HG03060 (cell line): ENCODE data around the gene UBE2S.
"Not testable (repeated sequence)": the region's sequence is repeated elsewhere in the genome, so short reads cannot be mapped to it uniquely, and the experiment has no call there.

Experiments
- ATAC-seq: cut with Tn5 transposase; IDR thresholded peaks from one replicate; pipeline ENCODE4 v1.9.1; 2021; ENCODE audit warnings: low read depth, moderate number of reproducible peaks; ENCODE audit not compliant: unreplicated experiment

The UBE2S gene

DNA sequence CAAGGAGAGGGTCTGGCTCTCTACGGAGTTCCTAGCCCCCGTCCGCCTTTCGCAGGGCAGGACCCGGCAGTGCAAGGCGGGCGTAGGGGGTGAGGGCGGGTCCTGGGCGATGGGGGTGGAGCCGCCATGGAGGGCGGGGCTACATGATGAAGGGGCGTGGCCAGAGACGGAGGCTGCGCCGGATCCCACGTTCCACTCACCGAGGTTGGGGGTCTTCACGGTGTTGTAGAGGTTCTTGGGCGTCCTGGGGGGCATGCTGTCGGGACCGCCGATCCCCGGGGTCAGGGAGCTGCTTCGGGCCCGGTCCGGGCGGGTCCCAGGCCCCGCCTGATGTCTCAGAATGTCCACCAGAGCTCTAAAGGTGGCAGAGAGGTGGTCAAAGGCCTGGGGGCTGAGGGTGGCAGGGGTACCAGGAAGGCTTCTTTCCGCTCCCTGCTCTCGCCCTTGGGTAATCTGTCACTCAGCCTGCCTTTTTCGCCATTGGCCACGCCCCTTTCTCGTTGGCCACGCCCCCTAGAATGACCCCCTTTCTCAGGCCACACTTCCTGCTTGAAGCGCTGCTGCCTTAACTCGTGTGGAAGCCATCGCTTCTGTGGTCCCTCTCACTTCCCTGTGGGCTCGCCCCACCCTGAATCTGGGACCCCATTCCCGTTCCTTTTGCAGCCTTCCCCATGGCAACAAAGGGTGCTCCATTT, 33.0 kb upstream of the UBE2S start:
- no peak for ATAC-seq

GRCh38 chr19:55439052-55439451, 31.5 kb upstream of the UBE2S start:
- no peak for ATAC-seq

DNA sequence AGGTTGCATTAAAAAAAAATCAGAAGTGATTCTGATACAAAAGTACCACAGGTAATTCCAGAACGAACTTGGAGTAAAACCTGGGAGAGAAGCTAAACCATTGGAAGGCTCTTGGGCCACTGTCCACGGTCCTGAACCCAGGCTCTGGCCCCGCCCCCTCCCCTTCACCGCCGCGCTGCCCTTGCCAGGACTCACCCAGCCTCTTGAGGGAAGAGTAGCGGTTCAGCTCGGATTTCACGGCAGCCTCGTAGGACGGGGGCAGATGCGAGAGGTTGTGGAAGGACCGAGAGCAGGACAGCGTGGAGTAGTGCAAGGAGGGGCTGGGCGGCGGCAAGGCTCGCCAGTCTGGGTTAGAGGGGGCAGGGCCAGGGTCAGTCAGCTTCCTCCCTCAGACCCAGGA, 29.8 kb upstream of the UBE2S start:
- ATAC-seq: no peak

GRCh38 chr19:55436847-55437246, 29.3 kb upstream of the UBE2S start:
- ATAC-seq: no peak

GRCh38 chr19:55435020-55435419, 27.4 kb upstream of the UBE2S start:
- ATAC-seq: no peak

DNA sequence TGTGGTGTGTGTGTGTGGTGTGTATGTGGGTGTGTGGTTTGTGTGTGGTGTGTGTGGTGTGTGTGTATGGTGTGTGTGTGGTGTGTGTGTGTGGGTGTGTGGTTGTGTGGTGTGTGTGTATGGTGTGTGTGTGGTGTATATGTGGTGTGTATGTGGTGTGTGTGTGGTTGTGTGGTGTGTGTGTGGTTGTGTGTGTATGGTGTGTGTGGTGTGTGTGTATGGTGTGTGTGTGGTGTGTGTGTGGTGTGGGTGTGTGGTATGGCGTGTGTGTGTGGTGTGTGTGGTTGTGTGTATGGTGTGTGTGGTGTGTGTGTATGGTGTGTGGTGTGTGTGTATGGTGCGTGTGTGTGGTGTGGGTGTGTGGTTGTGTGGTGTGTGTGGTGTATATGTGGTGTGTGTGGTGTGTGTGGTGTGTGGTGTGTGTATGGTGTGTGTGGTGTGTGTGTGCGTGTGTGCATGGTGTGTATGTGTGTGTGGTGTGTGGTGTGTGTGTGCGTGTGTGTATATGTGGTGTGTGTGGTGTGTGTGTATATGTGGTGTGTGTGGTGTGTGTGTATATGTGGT, 26.9 kb upstream of the UBE2S start:
- no peak for ATAC-seq

DNA sequence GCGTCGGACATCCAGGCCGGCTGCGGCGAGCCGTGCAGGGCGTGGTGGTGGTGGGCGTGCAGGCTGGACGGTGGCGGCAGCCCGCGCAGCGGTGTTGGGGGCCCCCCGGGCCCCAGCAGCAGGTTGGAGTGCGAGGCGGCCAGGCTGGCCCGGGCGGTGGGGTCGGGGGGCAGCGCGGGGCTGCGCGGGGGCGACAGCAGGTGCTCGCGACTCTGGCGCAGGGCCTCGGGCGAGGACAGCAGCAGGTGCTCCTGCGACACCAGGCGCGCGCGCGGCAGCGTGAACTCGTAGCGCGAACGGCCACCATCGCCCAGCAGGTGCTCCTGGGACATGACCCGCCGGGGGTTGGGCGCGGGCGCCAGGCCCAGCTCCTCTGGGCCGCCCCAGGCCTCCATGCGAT, 25.7 kb upstream of the UBE2S start:
- ATAC-seq: no peak

DNA sequence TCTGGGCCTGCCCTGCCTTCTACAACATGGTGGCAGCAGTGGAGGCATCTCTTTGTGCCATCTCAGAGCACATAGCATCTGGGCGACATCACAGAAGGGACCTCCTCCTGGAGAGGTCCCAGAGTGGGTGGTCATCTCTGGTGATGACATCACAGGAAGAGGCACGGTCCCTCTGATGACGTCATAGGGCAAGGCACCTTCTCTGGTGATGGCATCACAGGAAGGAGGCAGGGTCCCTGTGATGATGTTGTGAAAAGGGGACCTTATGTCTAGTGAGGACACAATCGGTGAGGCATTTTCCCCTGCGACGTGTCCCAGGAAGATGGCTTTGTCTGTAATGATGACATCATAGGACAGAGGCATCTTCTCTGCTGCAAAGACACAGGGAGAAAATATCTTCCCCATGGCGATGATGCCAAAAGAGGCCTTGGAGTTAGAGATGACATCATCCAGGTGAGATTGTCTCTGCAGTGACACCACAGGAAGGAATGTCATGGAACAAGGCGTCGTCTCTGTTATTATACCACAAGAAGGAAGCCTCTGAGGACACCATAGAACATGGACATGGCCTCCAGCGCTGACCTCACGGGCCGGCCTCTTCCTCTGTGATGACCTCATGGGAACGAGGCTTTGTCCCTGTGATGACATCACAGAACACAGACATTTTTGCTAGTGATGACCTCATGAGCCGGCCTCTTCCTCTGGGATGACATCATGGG, 24.8 kb upstream of the UBE2S start:
- ATAC-seq: no peak

DNA sequence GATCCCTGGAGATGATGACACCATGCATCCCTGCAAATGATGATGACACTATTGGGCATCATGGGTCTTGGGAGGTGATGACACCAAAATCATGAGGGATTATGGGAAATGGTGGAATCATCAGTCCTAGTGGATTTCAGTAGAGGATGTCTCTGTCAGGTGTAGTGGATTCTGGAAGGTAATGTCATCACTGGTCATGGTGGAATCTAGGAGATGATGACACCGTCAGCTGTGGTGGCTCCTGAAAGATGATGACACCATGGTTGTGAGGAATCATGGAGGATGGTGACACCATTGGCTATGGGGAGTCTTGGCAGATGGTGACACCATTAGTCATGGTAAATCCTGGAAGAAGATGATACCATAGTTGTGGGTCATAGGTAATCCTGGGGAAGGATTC, 23.6 kb upstream of the UBE2S start:
- no peak for ATAC-seq

- no peak for ATAC-seq
These were observed 18.5 kb upstream of the UBE2S start for GRCh38 chr19:55426042-55426441.

GRCh38 chr19:55424518-55424917, 16.9 kb upstream of the UBE2S start:
- ATAC-seq: no peak

- no peak for ATAC-seq
These were observed 15.8 kb upstream of the UBE2S start for GRCh38 chr19:55423225-55424005.

DNA sequence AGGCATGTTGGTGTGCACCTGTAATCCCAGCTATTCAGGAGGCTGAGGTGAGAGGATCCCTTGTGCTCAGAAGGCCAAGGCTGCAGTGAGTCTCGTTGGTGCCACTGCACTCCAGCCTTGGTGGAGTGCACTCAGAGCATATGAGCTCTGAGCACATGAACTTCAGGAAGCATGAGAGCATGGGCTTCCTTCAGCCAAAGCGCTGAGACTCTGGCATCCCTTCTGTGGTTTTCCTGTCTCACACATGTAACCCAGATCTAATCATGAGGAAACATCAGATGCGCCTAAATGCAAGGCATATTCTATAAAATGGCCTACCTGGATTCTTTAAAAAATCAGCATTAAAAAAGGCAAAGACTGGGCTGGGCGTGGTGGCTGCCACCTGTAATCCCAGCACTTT, 13.7 kb upstream of the UBE2S start:
- ATAC-seq: not testable (repeated sequence)

GRCh38 chr19:55419624-55420236, 12.1 kb upstream of the UBE2S start:
- ATAC-seq: no peak

- no peak for ATAC-seq
These were observed 11.5 kb upstream of the UBE2S start for GRCh38 chr19:55419103-55419502.

DNA sequence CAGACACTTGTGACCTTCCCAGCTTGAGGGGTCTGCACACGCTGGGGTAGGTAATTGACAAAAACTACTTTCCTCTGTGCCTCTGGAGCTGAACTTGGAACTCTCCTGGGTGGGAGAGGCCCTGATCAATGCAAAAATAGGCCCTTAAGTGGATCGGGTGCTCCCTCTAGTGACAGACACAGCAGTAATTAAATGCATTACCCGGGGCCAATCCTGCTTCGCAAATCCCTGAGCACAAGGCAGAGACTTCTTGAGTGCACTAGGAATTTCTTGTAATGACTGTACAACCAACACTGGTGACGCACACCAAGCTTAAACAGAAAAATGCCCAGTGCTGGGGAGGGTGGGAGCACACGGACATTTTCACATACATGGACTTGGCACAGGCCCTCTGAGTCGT, 10.6 kb upstream of the UBE2S start:
- no peak for ATAC-seq

DNA sequence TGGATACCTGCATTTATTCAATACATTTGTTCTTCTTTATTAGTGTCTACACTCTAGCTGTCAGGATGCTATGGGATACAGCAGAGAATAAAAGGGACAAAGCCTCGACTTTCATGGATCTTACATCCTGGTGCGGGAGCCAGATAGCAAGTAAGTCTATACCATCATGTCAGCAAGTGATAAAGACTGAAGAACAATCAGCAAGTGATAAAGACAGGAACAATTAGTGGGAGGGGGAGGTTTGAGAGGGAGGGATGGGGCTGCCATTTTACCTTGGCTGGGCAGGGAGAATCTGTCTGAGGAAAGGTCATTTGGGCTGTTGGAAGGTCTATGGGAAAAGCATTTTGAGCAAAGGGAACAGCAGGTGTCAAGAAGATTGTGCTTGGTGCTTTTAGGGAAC, 2.6 kb upstream of the UBE2S start:
- no peak for ATAC-seq

DNA sequence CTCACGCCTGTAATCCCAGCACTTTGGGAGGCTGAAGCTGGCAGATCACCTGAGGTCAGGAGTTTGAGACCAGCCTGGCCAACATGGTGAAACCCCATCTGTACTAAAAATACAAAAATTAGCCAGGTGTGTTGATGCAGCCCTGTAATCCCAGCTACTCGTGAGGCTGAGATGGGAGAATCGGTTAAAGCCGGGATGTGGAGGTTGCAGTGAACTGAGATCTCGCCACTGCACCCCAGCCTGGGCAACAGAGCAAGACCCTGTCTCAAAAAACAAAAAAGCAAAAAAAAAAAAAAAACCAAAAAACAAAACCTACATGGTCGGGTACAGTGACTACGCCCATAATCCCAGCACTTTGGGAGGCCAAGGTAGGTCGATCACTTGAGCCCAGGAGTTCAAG, 1.6 kb upstream of the UBE2S start:
- not testable (repeated sequence) for ATAC-seq

DNA sequence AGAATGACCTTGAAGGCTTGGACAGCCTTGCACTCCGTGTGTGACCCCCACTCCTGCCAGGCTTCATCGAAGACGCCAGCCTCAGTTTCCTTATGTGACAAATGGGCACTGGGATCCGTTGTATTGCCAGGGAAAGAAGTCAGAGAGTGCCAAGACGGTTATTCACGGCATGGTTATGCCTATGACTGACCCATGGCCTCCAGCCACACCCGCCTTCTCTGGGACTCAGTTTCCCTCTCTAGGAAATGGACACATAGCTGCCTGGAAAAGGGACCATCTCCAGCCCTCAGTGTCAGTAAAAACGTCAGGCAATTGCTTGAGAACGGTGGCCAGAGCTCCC, 915 bp upstream of the UBE2S start:
- no peak for ATAC-seq

DNA sequence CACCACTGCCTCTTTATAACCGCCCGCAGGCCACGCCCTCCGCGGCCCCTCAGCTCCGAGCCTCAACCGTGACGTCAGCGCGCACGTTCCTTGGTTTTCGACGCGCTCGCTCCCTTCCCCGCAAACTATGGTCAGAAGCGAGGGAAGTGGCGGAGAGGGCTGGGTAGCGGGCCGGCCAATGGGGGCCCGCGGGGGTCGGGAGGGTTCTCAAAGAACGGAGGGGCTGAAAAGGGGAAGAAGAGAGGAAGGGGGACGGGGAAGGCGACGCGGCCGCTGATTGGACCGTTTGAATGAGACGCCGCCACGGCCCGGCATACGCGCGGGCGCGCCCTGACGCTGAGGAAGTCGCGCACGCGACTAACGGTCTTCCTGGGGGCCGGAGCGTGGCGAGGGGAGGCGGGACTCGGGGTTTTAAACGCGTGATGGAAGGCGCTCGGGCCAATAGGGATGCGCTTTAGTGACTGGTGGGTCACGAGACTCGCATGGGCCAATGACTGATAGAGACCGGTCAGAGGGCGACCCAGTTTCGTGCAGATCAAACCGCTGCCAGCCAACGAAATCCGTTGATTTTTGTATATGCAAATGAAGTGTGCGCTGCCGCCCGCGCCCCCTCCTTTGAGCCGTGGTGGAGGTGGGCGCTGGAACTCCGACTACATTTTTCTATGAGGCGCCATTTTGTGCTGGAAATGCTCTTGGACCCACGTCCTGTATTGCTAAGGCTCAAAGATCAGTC, 378 bp upstream of the UBE2S start:
- peak; percentile 68 for ATAC-seq
